Adrenal gland (tissue), 12 donors: Measurements from ENCODE around the gene PTPN5. TPM values are rescaled to one million over a fixed set of nuclear protein-coding genes. Genes with fewer than 3 reads are reported as not detected.

Experiments used
- DNase-seq, 7 donors: peaks; one replicate each; pipeline ENCODE4 v3.0.0-alpha.2; 2019 to 2020
- H3K27ac ChIP-seq, 5 donors: fragments of 200-600 bp; sonication (generic) in 4 of 5; 1 replicate in 3 of 5; 2 replicates in 2 of 5; pipeline versions ENCODE4 v1.5.1 to v1.8.0; 2016 to 2020; ENCODE audit warnings: mild to moderate bottlenecking in 1 of 5
- H3K27me3 ChIP-seq: fragments of 200-600 bp; 2 replicates; pipeline ENCODE4 v1.8.0; 2021
- H3K36me3 ChIP-seq, 2 donors: fragments of 200-600 bp; replicated peaks in 1 of 2; 1 replicate in 1 of 2; 2 replicates in 1 of 2; pipeline versions ENCODE4 v1.5.1 to v1.8.0; 2018 to 2022
- H3K4me1 ChIP-seq, 2 donors: fragments of 200-600 bp; replicated peaks in 1 of 2; 1 replicate in 1 of 2; 2 replicates in 1 of 2; pipeline versions ENCODE4 v1.5.1 to v1.8.0; 2018 to 2021
- H3K4me3 ChIP-seq, 4 donors: fragments of 200-600 bp; sonication (generic) in 3 of 4; one replicate each; pipeline ENCODE4 v1.5.1; 2016 to 2018
- H3K9me3 ChIP-seq, 3 donors: fragments of 200-600 bp; sonication (generic) in 1 of 3; replicated peaks in 1 of 3; 1 replicate in 2 of 3; 2 replicates in 1 of 3; pipeline versions ENCODE4 v1.5.1 to v1.8.0; 2016 to 2021
- POLR2A ChIP-seq, 2 donors: fragments of 450-650 bp; IDR thresholded peaks; one replicate each; pipeline ENCODE4 v1.6.1; 2017; ENCODE audit warnings: antibody characterized with exemption in 2 of 2, mild to moderate bottlenecking in 2 of 2, moderate library complexity in 1 of 2
- WGBS, 4 donors: extraction: QIAGEN DNeasy Blood & Tissue Kit in 2 of 4; methylation state at CpG; one replicate each; pipeline versions ENCODE4 v1.1.5 to v1.1.7; 2013 to 2017; 5-methylcytosine and 5-hydroxymethylcytosine counted together
- intact Hi-C, 2 donors: fragments of 100-400 bp; cut with DNase I; formaldehyde crosslinking; loops; one replicate each; pipeline versions ENCODE4 v1.14.1 to v1.15.0; 2022 to 2023
- polyA plus RNA-seq, 3 donors: library from polyadenylated mRNA; stranded (reverse); fragments of 200-250 nt in 2 of 3; fragments of 350-450 nt in 1 of 3; fragmentation: Illumina TruSeq in 1 of 3; extraction: RNeasy Lipid Tissue Mini Kit (QIAGEN cat#74804) in 1 of 3; gene quantifications; one replicate each; pipeline ENCODE4 v1.2.3, GENCODE V29; 2013 to 2014
- total RNA-seq, 9 donors: library from RNA; depleted of rRNA in 4 of 9; stranded (reverse); fragments of >200 nt in 4 of 9; fragments of 120-200 nt in 1 of 9; fragmentation: NEBNext Ultra II Directional in 1 of 9; extraction: Animal tissue kit (Norgen Biotek cat#: 25700) in 1 of 9; gene quantifications; one replicate each; pipeline versions ENCODE4 v1.1.0 to v1.2.4, GENCODE V29; 2013 to 2023
- TF ChIP-seq, protein P1 (sequence below), 6 experiments: fragments of 450-650 bp in 4 of 6; fragments of 200-600 bp in 2 of 6; sonication (generic) in 1 of 6; IDR thresholded peaks; 1 replicate in 5 of 6; 2 replicates in 1 of 6; pipeline versions ENCODE4 v1.5.1 to v1.8.0; 2016 to 2021; ENCODE audit warnings: antibody characterized with exemption in 6 of 6, mild to moderate bottlenecking in 2 of 6, moderate library complexity in 1 of 6
- donor health status: healthy with polysubstance abuse.
- donor health status: Bipolar disorder and iron deficiency.
- donor health status: DM: yes; HTN: yes; CAD: no.
- donor health status: DM: no; HTN: no; CAD: no.
- donor health status: DM: no; HTN: no; CAD: no.
- donor health status: DM: yes; HTN: yes; CAD: no.

PTPN5 gene
- total and polyA plus RNA-seq, 12 donors = 0.06 to 1.3 (median 0.28) TPM; not detected in 2

DNA sequence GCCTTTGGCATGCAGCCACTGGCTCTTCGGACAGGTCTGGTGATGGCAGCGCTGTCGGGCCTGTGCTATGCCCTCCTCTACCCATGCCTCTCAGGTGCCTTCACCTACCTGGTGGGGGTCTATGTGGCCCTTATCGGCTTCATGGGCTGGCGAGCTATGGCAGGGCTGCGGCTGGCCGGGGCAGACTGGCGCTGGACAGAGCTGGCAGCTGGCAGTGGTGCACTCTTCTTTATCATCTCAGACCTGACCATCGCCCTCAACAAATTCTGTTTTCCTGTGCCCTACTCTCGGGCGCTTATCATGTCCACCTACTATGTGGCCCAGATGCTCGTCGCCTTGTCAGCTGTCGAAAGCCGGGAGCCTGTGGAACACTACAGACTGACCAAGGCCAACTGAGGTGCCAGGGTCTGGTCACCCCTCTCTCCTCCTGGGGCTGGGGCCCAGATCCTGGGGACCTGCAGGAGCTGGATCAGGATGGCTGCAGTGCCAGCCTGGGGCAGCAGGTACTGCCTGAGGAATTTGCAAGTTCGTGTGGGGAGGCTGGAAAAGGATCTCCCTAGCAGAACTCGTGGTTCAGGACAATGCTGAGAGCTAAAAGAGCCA is 89.9 kb downstream of the PTPN5 start:
- no peak for TF ChIP-seq POLR2A (IDR thresholded peaks at IDR 0.05)
- TF ChIP-seq, protein P1, sequence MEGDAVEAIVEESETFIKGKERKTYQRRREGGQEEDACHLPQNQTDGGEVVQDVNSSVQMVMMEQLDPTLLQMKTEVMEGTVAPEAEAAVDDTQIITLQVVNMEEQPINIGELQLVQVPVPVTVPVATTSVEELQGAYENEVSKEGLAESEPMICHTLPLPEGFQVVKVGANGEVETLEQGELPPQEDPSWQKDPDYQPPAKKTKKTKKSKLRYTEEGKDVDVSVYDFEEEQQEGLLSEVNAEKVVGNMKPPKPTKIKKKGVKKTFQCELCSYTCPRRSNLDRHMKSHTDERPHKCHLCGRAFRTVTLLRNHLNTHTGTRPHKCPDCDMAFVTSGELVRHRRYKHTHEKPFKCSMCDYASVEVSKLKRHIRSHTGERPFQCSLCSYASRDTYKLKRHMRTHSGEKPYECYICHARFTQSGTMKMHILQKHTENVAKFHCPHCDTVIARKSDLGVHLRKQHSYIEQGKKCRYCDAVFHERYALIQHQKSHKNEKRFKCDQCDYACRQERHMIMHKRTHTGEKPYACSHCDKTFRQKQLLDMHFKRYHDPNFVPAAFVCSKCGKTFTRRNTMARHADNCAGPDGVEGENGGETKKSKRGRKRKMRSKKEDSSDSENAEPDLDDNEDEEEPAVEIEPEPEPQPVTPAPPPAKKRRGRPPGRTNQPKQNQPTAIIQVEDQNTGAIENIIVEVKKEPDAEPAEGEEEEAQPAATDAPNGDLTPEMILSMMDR (IDR thresholded peaks at IDR 0.05) = no peak
- 87 to 95% (median 93%) methylated on average over 13 to 17 of the region's 17 CpGs for WGBS, 4 donors
- Histone ChIP-seq H3K27ac (no peak overlapping the region), H3K9me3 (no peaks in the 10 kb centered on the region), H3K36me3 (peaks cover 0 to 6% of the 10 kb centered on the region in 2 donors), H3K4me3 (no peak overlapping the region), H3K4me1 (peaks cover 17 to 25% of the 10 kb centered on the region in 2 donors), H3K27me3 (no peaks in the 10 kb centered on the region)
- DNase-seq = no peak
- intact Hi-C loops = no loop called here

DNA sequence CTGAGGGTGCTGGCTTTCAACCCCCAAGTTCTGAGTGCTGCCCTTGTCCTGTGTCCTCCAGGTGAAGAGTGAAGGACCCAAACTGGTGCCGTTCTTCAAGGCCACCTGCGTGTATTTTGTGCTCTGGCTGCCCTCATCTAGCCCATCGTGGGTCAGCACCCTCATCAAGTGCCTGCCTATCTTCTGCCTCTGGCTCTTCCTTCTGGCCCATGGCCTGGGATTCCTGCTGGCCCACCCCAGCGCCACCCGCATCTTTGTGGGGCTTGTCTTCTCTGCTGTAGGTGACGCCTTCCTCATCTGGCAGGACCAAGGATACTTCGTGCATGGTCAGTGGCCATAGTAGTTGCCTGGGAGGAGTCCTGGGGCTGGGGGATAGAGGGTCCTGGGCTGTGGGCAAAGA is 90.7 kb downstream of the PTPN5 start:
- Histone ChIP-seq H3K4me1 (peaks cover 16 to 24% of the 10 kb centered on the region in 2 donors), H3K4me3 (no peak overlapping the region), H3K27ac (peak overlapping the region in 1 of 5 donors; percentile 93), H3K27me3 (no peaks in the 10 kb centered on the region), H3K36me3 (peaks cover 0 to 6% of the 10 kb centered on the region in 2 donors), H3K9me3 (no peaks in the 10 kb centered on the region)
- TF ChIP-seq, protein P1 (IDR thresholded peaks at IDR 0.05) = no peak
- TF ChIP-seq POLR2A (IDR thresholded peaks at IDR 0.05) = no peak
- intact Hi-C loops = no loop called here
- 85 to 93% (median 87%) methylated on average over 7 of the region's 7 CpGs for WGBS, 4 donors
- DNase-seq = no peak

DNA sequence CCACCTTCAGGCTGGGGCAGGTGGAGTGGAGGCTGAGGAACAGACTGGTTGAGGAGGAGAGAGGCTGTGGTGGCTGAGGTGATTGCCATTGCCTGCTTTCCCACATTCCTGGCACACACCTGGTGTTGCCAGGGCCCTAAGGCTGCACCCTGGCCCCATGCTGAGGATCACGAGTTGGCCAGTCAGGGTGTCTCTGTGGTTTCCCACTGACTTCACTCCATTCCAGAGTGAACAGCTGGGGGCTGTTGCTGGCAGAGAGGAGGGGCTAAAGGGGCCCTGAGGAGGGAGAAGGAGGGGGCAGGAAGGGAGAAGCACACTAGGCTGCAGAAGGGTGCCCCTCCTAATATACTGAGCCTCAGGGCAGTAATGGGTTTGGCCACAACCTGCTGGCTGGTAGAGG is 91.2 kb downstream of the PTPN5 start:
- Histone ChIP-seq H3K9me3 (no peaks in the 10 kb centered on the region), H3K36me3 (peaks cover 0 to 6% of the 10 kb centered on the region in 2 donors), H3K27me3 (no peaks in the 10 kb centered on the region), H3K4me1 (peaks cover 11 to 19% of the 10 kb centered on the region in 2 donors), H3K4me3 (no peak overlapping the region), H3K27ac (peak overlapping the region in 2 of 5 donors; percentile 21 to 93)
- TF ChIP-seq, protein P1 (IDR thresholded peaks at IDR 0.05) = no peak
- no peak for TF ChIP-seq POLR2A (IDR thresholded peaks at IDR 0.05)
- no peak for DNase-seq
- 50 to 86% (median 72%) methylated on average over 1 of the region's 1 CpG; no CpG with 5 or more reads in 1 of the 4 donors for WGBS, 4 donors
- intact Hi-C loops = no loop called here

DNA sequence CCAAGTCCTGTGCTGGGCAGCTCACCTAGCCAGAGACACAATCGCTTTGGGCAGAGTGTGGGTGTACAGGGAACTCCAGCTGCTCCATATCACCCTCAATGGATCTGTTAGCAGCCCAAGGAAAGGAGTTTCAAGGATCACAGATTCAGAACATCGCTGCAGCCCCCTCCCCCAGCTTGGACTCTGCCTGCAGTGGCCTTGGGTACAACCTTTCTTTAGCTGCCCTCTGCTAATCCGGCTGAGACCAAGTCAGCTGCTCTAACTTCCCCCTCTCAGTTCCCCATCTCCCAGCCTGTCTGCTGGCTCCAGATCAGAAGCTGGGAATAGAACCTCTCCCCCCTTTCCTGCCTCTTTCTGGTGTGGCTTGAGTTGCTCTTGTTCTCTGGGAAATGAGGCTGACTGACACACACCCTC is 91.7 kb downstream of the PTPN5 start:
- H3K36me3 ChIP-seq = peaks cover 0 to 6% of the 10 kb centered on the region in 2 donors
- no peaks in the 10 kb centered on the region for H3K27me3 ChIP-seq
- peak overlapping the region in 2 of 4 donors; percentile 78 to 99 for H3K4me3 ChIP-seq
- intact Hi-C loops = no loop called here
- 15 to 30% (median 23%) methylated on average over 2 to 3 of the region's 3 CpGs for WGBS, 4 donors
- H3K27ac ChIP-seq = peak overlapping the region in 2 of 5 donors; percentile 85 to 93
- peak in 1 of 2 donors; percentile 14 for TF ChIP-seq POLR2A (IDR thresholded peaks at IDR 0.05)
- TF ChIP-seq, protein P1 (IDR thresholded peaks at IDR 0.05) = no peak
- H3K9me3 ChIP-seq = no peaks in the 10 kb centered on the region
- peaks cover 9 to 14% of the 10 kb centered on the region in 2 donors for H3K4me1 ChIP-seq
- DNase-seq = peak in 5 of 7 donors; percentile 39 to 69 (median 44)
